ENCODE data around the gene TOMM70. TPM values are rescaled to one million over a fixed set of nuclear protein-coding genes. Genes with fewer than 3 reads are reported as not detected.
A peak's percentile ranks its signal among the peaks of the same experiment; 100 is the strongest.

Gene TOMM70
- total and polyA plus RNA-seq, 2 of the 13 experiments (the other 11 are each of a cell fraction or from before 2014, with no cell fraction given): 27.0 to 77.2 TPM

DNA sequence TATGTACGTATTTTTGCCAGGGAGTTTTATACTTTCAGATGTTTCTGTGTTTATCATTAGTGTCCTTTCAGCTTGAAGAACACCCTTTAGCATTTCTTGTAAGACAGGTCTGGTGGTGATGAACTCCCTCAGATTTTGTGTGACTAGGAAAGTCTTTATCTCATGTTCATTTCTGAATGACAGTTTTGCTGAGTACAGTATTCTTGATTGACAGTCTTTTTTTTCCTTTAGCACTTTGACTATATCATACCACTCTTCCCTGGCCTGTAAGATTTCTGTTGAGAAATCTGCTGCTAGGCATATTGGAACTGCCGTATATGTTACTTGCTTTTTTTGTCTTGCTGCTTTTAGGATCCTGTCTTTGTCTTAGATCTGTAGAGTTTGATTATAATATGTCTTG is 6.3 kb upstream of the TOMM70 start:
- no peak for DNase-seq (ENCODE audit: low spot score)
- no peak for FAIRE-seq
- in situ Hi-C loops (cut with HindIII; ENCODE audit: extremely low pct_ligation_motif_present, low pct_unique_long_range_greater_than_20kb): no loop called here
- WGBS (ENCODE audit: low lambda C conversion rate): 98% methylated on average over 2 of the region's 2 CpGs
- no peak overlapping the region for H2AFZ ChIP-seq (ENCODE audit: low read length)
- H3K4me2 ChIP-seq (ENCODE audit: low read depth, low read length): peak overlapping the region; percentile 50
- peaks cover 72% of the 10 kb centered on the region for H3K4me1 ChIP-seq (ENCODE audit: insufficient read depth, low read length)
- no peaks in the 10 kb centered on the region; a peak in 1 of 5 replicates for H3K27me3 ChIP-seq (ENCODE audit: control insufficient read depth in 1 of 2, insufficient read depth in 2 of 2, low read length in 2 of 2)
- H3K27ac ChIP-seq (ENCODE audit: extremely low read length, insufficient read depth, low read length): no peak overlapping the region
- POLR2A ChIA-PET: no interaction called here
- H3K9ac ChIP-seq (ENCODE audit: insufficient read depth, low read depth, low read length): no peak overlapping the region
- TF ChIP-seq ZNF136 (CRISPR knock-in tag; IDR thresholded peaks at IDR 0.05; ENCODE audit: low read depth) (peak; percentile 89; the same call in 1 of the 2 replicates), HNRNPK (IDR thresholded peaks at IDR 0.05; ENCODE audit: low read depth, low read length, poor library complexity, severe bottlenecking) (no peak), MAFK (conservative IDR thresholded peaks at IDR 0.05 in 1 of 2, IDR thresholded peaks at IDR 0.05 in 1 of 2; ENCODE audit: low read length in 2 of 2) (peak; percentile 15 to 63; a peak in 3 of 4 replicates), ZNF143 (CRISPR knock-in tag; IDR thresholded peaks at IDR 0.05) (no peak), FOXM1 (CRISPR knock-in tag; IDR thresholded peaks at IDR 0.05) (no peak), ZNF598 (CRISPR knock-in tag; IDR thresholded peaks at IDR 0.05; ENCODE audit: borderline replicate concordance) (no peak), MAFF (IDR thresholded peaks at IDR 0.05; ENCODE audit: low read depth, low read length) (0 out of 2 replicates have a peak, but pooled peaks have one; percentile 14), CHCHD3 (CRISPR knock-in tag; IDR thresholded peaks at IDR 0.05) (no peak), FIP1L1 (IDR thresholded peaks at IDR 0.05; ENCODE audit: borderline replicate concordance, insufficient read depth, low read depth, low read length) (no peak), NAIF1 (CRISPR knock-in tag; IDR thresholded peaks at IDR 0.05; ENCODE audit: borderline replicate concordance) (no peak), ZIK1 (CRISPR knock-in tag; IDR thresholded peaks at IDR 0.05; ENCODE audit: borderline replicate concordance, low read depth) (no peak)
- TF ChIP-seq, protein P1, sequence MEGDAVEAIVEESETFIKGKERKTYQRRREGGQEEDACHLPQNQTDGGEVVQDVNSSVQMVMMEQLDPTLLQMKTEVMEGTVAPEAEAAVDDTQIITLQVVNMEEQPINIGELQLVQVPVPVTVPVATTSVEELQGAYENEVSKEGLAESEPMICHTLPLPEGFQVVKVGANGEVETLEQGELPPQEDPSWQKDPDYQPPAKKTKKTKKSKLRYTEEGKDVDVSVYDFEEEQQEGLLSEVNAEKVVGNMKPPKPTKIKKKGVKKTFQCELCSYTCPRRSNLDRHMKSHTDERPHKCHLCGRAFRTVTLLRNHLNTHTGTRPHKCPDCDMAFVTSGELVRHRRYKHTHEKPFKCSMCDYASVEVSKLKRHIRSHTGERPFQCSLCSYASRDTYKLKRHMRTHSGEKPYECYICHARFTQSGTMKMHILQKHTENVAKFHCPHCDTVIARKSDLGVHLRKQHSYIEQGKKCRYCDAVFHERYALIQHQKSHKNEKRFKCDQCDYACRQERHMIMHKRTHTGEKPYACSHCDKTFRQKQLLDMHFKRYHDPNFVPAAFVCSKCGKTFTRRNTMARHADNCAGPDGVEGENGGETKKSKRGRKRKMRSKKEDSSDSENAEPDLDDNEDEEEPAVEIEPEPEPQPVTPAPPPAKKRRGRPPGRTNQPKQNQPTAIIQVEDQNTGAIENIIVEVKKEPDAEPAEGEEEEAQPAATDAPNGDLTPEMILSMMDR (CRISPR knock-in tag; IDR thresholded peaks at IDR 0.05): no peak
- TF ChIP-seq, protein P2, sequence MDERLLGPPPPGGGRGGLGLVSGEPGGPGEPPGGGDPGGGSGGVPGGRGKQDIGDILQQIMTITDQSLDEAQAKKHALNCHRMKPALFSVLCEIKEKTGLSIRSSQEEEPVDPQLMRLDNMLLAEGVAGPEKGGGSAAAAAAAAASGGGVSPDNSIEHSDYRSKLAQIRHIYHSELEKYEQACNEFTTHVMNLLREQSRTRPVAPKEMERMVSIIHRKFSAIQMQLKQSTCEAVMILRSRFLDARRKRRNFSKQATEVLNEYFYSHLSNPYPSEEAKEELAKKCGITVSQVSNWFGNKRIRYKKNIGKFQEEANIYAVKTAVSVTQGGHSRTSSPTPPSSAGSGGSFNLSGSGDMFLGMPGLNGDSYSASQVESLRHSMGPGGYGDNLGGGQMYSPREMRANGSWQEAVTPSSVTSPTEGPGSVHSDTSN (CRISPR knock-in tag; IDR thresholded peaks at IDR 0.05): no peak
- peaks cover 77% of the 10 kb centered on the region for H3K79me2 ChIP-seq (ENCODE audit: insufficient read depth, low read length)
- 0 out of 2 replicates have a peak, but pooled peaks cover 6% of the 10 kb centered on the region for H3K9me3 ChIP-seq (ENCODE audit: low read length)
- H4K20me1 ChIP-seq (ENCODE audit: insufficient read depth, low read length): 0 out of 2 replicates have a peak, but pooled peaks cover 8% of the 10 kb centered on the region
- ATAC-seq: no peak
- CTCF ChIA-PET (ENCODE audit: low intra/inter-chr PET ratio, low total read pairs): no interaction called here
- no TSS peak for BruUV-seq (replicated peaks)
- intact Hi-C loops (cut with micrococcal nuclease; ENCODE audit: unreplicated experiment): loop anchor here (10.0 kb wide), 1 partner anchor 332 kb away; no protein-coding TSS in a partner anchor
- H3K4me3 ChIP-seq (replicated peaks in 1 of 3; ENCODE audit: insufficient read depth in 1 of 3, low read depth in 2 of 3, low read length in 3 of 3): no peak overlapping the region; a peak in 2 of 6 replicates
- H3K36me3 ChIP-seq (replicated peaks in 1 of 2; ENCODE audit: control insufficient read depth in 1 of 2, insufficient read depth in 2 of 2, low read length in 2 of 2): no peaks in the 10 kb centered on the region; a peak in 2 of 5 replicates
